ENCODE results near the gene NDUFA7.
"Not testable (repeated sequence)": the region's sequence is repeated elsewhere in the genome, so short reads cannot be mapped to it uniquely, and the experiment has no call there.

NDUFA7 gene

GRCh38 chr19:8318835-8319234, 2.3 kb downstream of the NDUFA7 start:
- not testable (repeated sequence) for DNase-seq

- DNase-seq: no peak
These were observed 4.6 kb downstream of the NDUFA7 start for GRCh38 chr19:8316351-8317125.

- not testable (repeated sequence) for DNase-seq
These were observed 6.1 kb downstream of the NDUFA7 start for GRCh38 chr19:8314981-8315640.

GRCh38 chr19:8311461-8312260, 9.5 kb downstream of the NDUFA7 start:
- DNase-seq: peak; percentile 82

- no peak for DNase-seq
These were observed 10.7 kb downstream of the NDUFA7 start for GRCh38 chr19:8310342-8311055.

- DNase-seq: no peak
These were observed 12.3 kb downstream of the NDUFA7 start for GRCh38 chr19:8308891-8309291.

GRCh38 chr19:8307965-8308866, 13.0 kb downstream of the NDUFA7 start, which contains the start of gene CD320:
Gene CD320 (minus strand): TSS chr19:8308358. CDS start chr19:8308290, 68 bp downstream.
- peak; percentile 97 for DNase-seq

- no peak for DNase-seq
These were observed 13.7 kb downstream of the NDUFA7 start for GRCh38 chr19:8307400-8307964.

GRCh38 chr19:8306235-8307054, 14.7 kb downstream of the NDUFA7 start:
- no peak for DNase-seq

- no peak for DNase-seq
These were observed 15.4 kb downstream of the NDUFA7 start for GRCh38 chr19:8305798-8306197.

GRCh38 chr19:8304841-8305621, 16.1 kb downstream of the NDUFA7 start:
- DNase-seq: no peak

GRCh38 chr19:8302734-8303133, 18.4 kb downstream of the NDUFA7 start:
- DNase-seq: no peak

- no peak for DNase-seq
These were observed 18.9 kb downstream of the NDUFA7 start for GRCh38 chr19:8302357-8302691.

GRCh38 chr19:8291337-8291736, 29.8 kb downstream of the NDUFA7 start:
- DNase-seq: not testable (repeated sequence)

GRCh38 chr19:8276508-8276907, 44.7 kb downstream of the NDUFA7 start:
- DNase-seq: not testable (repeated sequence)

GRCh38 chr19:8269724-8270123, 51.5 kb downstream of the NDUFA7 start:
- no peak for DNase-seq

- no peak for DNase-seq
These were observed 55.3 kb downstream of the NDUFA7 start for GRCh38 chr19:8265872-8266271.

- not testable (repeated sequence) for DNase-seq
These were observed 56.9 kb downstream of the NDUFA7 start for GRCh38 chr19:8264248-8264647.

GRCh38 chr19:8262431-8262830, 58.7 kb downstream of the NDUFA7 start:
- no peak for DNase-seq

GRCh38 chr19:8261881-8262280, 59.3 kb downstream of the NDUFA7 start:
- no peak for DNase-seq
